HepG2 (cell line): ENCODE measurements around the gene BCL11B. TPM values are rescaled to one million over a fixed set of nuclear protein-coding genes. Genes with fewer than 3 reads are reported as not detected.

Experiments
- ARNTL ChIP-seq: sonication (generic); formaldehyde crosslinking; IDR thresholded peaks from 2 replicates; pipeline ENCODE4 v1.4.0; 2020; ENCODE audit warnings: mild to moderate bottlenecking, missing genetic modification reagents
- BHLHE40 ChIP-seq: IDR thresholded peaks from 2 replicates; pipeline ENCODE4 v1.6.1; 2011; ENCODE audit warnings: low read length, improper control_type of control experiment
- CENPX ChIP-seq: sonication (generic); formaldehyde crosslinking; IDR thresholded peaks from 2 replicates; pipeline ENCODE4 v1.9.0; 2021; ENCODE audit warnings: mild to moderate bottlenecking, missing genetic modification reagents, moderate library complexity
- FOXA3 ChIP-seq: IDR thresholded peaks from 2 replicates; pipeline ENCODE4 v1.6.1; 2016; ENCODE audit warnings: missing genetic modification reagents, missing compliant biosample characterization
- HOXA5 ChIP-seq: sonication (generic); formaldehyde crosslinking; IDR thresholded peaks from 2 replicates; pipeline ENCODE4 v1.4.0; 2020; ENCODE audit warnings: missing genetic modification reagents
- MTA1 ChIP-seq: sonication (generic); formaldehyde crosslinking; IDR thresholded peaks from 2 replicates; pipeline ENCODE4 v1.4.0; 2020; ENCODE audit warnings: missing genetic modification reagents, mild to moderate bottlenecking, borderline replicate concordance
- PHF8 ChIP-seq: sonication (generic); formaldehyde crosslinking; IDR thresholded peaks from 2 replicates; pipeline ENCODE4 v1.5.0; 2020; ENCODE audit warnings: missing genetic modification reagents
- SIN3B ChIP-seq: fragments of 150-350 bp; IDR thresholded peaks from 2 replicates; pipeline ENCODE4 v1.6.1; 2014; ENCODE audit warnings: low read length
- TEF ChIP-seq: sonication (generic); formaldehyde crosslinking; IDR thresholded peaks from 2 replicates; pipeline ENCODE4 v1.5.0; 2020; ENCODE audit warnings: missing genetic modification reagents
- TGIF2 ChIP-seq: IDR thresholded peaks from 2 replicates; pipeline ENCODE4 v1.6.1; 2016; ENCODE audit warnings: control low read depth, missing compliant biosample characterization
- ZBTB3 ChIP-seq: sonication (generic); formaldehyde crosslinking; IDR thresholded peaks from 2 replicates; pipeline ENCODE4 v1.4.0; 2020; ENCODE audit warnings: low read depth, mild to moderate bottlenecking, moderate library complexity, missing genetic modification reagents, borderline replicate concordance
- ZFAT ChIP-seq: sonication (generic); formaldehyde crosslinking; conservative IDR thresholded peaks from 2 replicates; pipeline ENCODE4 v1.8.1; 2023; ENCODE audit warnings: missing genetic modification reagents, inconsistent platforms
- ZMYM3 ChIP-seq: sonication (generic); formaldehyde crosslinking; IDR thresholded peaks from 2 replicates; pipeline ENCODE4 v1.5.1; 2020; ENCODE audit warnings: mild to moderate bottlenecking, missing genetic modification reagents
- ZNF17 ChIP-seq: sonication (generic); formaldehyde crosslinking; IDR thresholded peaks from 2 replicates; pipeline ENCODE4 v1.5.0; 2020; ENCODE audit warnings: mild to moderate bottlenecking, missing genetic modification reagents
- ZNF326 ChIP-seq: sonication (generic); formaldehyde crosslinking; IDR thresholded peaks from 2 replicates; pipeline ENCODE4 v1.4.0; 2020; ENCODE audit warnings: missing genetic modification reagents, borderline replicate concordance
- ZNF335 ChIP-seq: sonication (generic); formaldehyde crosslinking; IDR thresholded peaks from 2 replicates; pipeline ENCODE4 v1.4.0; 2020; ENCODE audit warnings: missing genetic modification reagents
- ZNF546 ChIP-seq: sonication (generic); formaldehyde crosslinking; conservative IDR thresholded peaks from 2 replicates; pipeline ENCODE4 v1.8.1; 2023; ENCODE audit warnings: mild to moderate bottlenecking, missing genetic modification reagents
- ZNF703 ChIP-seq: sonication (generic); formaldehyde crosslinking; IDR thresholded peaks from 2 replicates; pipeline ENCODE4 v1.5.1; 2020; ENCODE audit warnings: missing genetic modification reagents, mild to moderate bottlenecking, moderate library complexity, borderline replicate concordance
- ZNF883 ChIP-seq: sonication (generic); formaldehyde crosslinking; IDR thresholded peaks from 2 replicates; pipeline ENCODE4 v1.5.1; 2020; ENCODE audit warnings: mild to moderate bottlenecking, missing genetic modification reagents; ENCODE audit errors: not compliant biosample characterization
- polyA plus RNA-seq, 8 experiments: library from polyadenylated mRNA; depleted of rRNA in 3 of 8; stranded (reverse) in 7 of 8; unstranded in 1 of 8; fragments of >200 nt; fragmentation: Illumina TruSeq in 4 of 8; extraction: Trizol in 4 of 8; gene quantifications; 2 replicates each; pipeline versions ENCODE4 v1.2.1 to v1.2.3, GENCODE V29; 2011 to 2016; ENCODE audit warnings: low read depth in 4 of 8, missing spikeins in 1 of 8, mixed read lengths in 1 of 8; ENCODE audit not compliant: insufficient read depth in 1 of 8
- total RNA-seq, 5 experiments: library from RNA; depleted of rRNA; stranded (reverse); fragments of >200 nt; fragmentation: Illumina TruSeq; extraction: Trizol; gene quantifications; 2 replicates each; pipeline ENCODE4 v1.2.3, GENCODE V29; 2016; ENCODE audit warnings: low read depth in 1 of 5
- TF ChIP-seq, protein P1 (sequence below): sonication (generic); formaldehyde crosslinking; IDR thresholded peaks from 2 replicates; pipeline ENCODE4 v1.4.0; 2020; ENCODE audit warnings: missing genetic modification reagents
- TF ChIP-seq, protein P2 (sequence below): sonication (generic); formaldehyde crosslinking; IDR thresholded peaks from 2 replicates; pipeline ENCODE4 v1.4.0; 2020; ENCODE audit warnings: missing genetic modification reagents
- TF ChIP-seq, protein P3 (sequence below): sonication (generic); formaldehyde crosslinking; IDR thresholded peaks from 2 replicates; pipeline ENCODE4 v1.4.0; 2020; ENCODE audit warnings: low read depth, missing genetic modification reagents

The BCL11B gene
- total and polyA plus RNA-seq, 2 of the 13 experiments (the other 11 are each of a cell fraction or from before 2014, with no cell fraction given): not detected

DNA sequence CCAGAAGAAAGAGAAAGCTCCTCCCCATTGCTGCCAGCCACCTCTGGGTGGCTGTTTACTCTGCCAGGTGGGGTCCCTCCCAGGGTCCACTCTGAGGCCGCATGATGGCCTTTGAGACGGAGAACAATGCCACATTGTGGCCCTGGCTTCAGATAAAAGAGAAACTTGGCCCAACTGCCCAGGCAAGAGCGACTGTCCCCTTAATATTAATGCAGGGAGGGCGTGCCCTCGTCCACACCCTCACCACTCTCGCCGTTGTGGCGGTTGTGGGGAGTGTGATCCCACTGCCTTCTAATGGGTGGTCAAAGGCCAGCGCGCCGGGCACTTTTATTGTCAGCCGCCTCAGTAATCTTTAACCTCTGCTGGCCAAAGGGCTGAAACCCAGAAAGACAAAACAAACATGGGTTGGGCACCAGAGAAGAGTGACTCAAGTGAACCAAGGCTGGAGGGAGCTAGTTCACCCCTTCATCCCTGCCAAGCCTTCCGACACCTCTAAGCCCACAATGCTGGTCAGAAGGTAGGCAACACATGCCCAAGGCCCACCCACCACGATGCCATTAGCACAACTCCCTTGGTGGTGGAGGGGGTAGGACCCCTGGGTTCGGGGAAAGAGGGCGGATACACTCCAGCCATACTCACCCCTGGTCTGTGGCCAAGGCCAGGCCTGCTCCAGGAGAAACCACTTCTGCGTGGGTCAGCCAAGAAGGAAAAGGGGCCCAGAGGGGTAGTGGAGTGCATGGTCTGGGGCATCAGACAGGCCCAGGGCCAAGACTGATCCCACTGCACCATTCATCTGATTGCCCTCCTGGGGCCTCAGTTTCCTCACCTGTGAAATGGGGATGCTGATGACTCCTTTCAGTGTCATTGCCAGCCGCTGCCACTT lies 44.5 kb upstream of the BCL11B start (continued):
- TF ChIP-seq, protein P1, sequence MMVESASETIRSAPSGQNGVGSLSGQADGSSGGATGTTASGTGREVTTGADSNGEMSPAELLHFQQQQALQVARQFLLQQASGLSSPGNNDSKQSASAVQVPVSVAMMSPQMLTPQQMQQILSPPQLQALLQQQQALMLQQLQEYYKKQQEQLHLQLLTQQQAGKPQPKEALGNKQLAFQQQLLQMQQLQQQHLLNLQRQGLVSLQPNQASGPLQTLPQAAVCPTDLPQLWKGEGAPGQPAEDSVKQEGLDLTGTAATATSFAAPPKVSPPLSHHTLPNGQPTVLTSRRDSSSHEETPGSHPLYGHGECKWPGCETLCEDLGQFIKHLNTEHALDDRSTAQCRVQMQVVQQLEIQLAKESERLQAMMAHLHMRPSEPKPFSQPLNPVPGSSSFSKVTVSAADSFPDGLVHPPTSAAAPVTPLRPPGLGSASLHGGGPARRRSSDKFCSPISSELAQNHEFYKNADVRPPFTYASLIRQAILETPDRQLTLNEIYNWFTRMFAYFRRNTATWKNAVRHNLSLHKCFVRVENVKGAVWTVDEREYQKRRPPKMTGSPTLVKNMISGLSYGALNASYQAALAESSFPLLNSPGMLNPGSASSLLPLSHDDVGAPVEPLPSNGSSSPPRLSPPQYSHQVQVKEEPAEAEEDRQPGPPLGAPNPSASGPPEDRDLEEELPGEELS (CRISPR knock-in tag): peak; percentile 69; the same call in 1 of the 2 replicates
- TF ChIP-seq BHLHE40: no peak
- no peak for TF ChIP-seq ZNF703
- no peak for TF ChIP-seq CENPX (CRISPR knock-in tag)
- TF ChIP-seq ZNF335 (CRISPR knock-in tag): no peak
- no peak for TF ChIP-seq SIN3B
- TF ChIP-seq ZFAT (CRISPR knock-in tag): no peak
- TF ChIP-seq, protein P2, sequence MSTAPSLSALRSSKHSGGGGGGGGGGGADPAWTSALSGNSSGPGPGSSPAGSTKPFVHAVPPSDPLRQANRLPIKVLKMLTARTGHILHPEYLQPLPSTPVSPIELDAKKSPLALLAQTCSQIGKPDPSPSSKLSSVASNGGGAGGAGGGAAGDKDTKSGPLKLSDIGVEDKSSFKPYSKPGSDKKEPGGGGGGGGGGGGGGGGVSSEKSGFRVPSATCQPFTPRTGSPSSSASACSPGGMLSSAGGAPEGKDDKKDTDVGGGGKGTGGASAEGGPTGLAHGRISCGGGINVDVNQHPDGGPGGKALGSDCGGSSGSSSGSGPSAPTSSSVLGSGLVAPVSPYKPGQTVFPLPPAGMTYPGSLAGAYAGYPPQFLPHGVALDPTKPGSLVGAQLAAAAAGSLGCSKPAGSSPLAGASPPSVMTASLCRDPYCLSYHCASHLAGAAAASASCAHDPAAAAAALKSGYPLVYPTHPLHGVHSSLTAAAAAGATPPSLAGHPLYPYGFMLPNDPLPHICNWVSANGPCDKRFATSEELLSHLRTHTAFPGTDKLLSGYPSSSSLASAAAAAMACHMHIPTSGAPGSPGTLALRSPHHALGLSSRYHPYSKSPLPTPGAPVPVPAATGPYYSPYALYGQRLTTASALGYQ (CRISPR knock-in tag): peak; percentile 78
- peak; percentile 96 for TF ChIP-seq ZMYM3 (CRISPR knock-in tag)
- no peak for TF ChIP-seq ZNF546 (CRISPR knock-in tag)
- TF ChIP-seq ZNF17 (CRISPR knock-in tag): no peak
- peak; percentile 64 for TF ChIP-seq FOXA3 (CRISPR knock-in tag)
- no peak for TF ChIP-seq TGIF2 (CRISPR knock-in tag)
- no peak for TF ChIP-seq PHF8 (CRISPR knock-in tag)
- TF ChIP-seq MTA1: peak; percentile 77
- TF ChIP-seq ZNF326 (CRISPR knock-in tag): no peak
- TF ChIP-seq HOXA5 (CRISPR knock-in tag): peak; percentile 57; the same call in 1 of the 2 replicates
- TF ChIP-seq ZBTB3: no peak
- TF ChIP-seq ZNF883 (CRISPR knock-in tag): peak; percentile 61
- no peak for TF ChIP-seq TEF
- no peak for TF ChIP-seq ARNTL (CRISPR knock-in tag)
- TF ChIP-seq, protein P3, sequence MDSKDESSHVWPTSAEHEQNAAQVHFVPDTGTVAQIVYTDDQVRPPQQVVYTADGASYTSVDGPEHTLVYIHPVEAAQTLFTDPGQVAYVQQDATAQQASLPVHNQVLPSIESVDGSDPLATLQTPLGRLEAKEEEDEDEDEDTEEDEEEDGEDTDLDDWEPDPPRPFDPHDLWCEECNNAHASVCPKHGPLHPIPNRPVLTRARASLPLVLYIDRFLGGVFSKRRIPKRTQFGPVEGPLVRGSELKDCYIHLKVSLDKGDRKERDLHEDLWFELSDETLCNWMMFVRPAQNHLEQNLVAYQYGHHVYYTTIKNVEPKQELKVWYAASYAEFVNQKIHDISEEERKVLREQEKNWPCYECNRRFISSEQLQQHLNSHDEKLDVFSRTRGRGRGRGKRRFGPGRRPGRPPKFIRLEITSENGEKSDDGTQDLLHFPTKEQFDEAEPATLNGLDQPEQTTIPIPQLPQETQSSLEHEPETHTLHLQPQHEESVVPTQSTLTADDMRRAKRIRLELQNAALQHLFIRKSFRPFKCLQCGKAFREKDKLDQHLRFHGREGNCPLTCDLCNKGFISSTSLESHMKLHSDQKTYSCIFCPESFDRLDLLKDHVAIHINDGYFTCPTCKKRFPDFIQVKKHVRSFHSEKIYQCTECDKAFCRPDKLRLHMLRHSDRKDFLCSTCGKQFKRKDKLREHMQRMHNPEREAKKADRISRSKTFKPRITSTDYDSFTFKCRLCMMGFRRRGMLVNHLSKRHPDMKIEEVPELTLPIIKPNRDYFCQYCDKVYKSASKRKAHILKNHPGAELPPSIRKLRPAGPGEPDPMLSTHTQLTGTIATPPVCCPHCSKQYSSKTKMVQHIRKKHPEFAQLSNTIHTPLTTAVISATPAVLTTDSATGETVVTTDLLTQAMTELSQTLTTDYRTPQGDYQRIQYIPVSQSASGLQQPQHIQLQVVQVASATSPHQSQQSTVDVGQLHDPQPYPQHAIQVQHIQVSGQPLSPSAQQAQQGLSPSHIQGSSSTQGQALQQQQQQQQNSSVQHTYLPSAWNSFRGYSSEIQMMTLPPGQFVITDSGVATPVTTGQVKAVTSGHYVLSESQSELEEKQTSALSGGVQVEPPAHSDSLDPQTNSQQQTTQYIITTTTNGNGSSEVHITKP (CRISPR knock-in tag): 0 out of 2 replicates have a peak, but pooled peaks have one; percentile 21
